LNCaP clone FGC (cell line): ENCODE results near the gene ARHGAP24.
"Not testable (repeated sequence)": the region's sequence is repeated elsewhere in the genome, so short reads cannot be mapped to it uniquely, and the experiment has no call there.

Experiments used
- DNase-seq: peaks from one replicate; pipeline ENCODE4 v3.0.0-alpha.2; 2011; ENCODE audit warnings: low read depth
- H3K4me3 ChIP-seq: 2 replicates; pipeline ENCODE4 v1.5.1; 2011; ENCODE audit warnings: mild to moderate bottlenecking, low read depth, low read length, control low read depth
- TF ChIP-seq, protein P1 (sequence below): IDR thresholded peaks from 2 replicates; pipeline ENCODE4 v1.5.1; 2012; ENCODE audit warnings: mild to moderate bottlenecking; ENCODE audit not compliant: control insufficient read depth, insufficient read depth; ENCODE audit errors: extremely low read depth

The ARHGAP24 gene

DNA sequence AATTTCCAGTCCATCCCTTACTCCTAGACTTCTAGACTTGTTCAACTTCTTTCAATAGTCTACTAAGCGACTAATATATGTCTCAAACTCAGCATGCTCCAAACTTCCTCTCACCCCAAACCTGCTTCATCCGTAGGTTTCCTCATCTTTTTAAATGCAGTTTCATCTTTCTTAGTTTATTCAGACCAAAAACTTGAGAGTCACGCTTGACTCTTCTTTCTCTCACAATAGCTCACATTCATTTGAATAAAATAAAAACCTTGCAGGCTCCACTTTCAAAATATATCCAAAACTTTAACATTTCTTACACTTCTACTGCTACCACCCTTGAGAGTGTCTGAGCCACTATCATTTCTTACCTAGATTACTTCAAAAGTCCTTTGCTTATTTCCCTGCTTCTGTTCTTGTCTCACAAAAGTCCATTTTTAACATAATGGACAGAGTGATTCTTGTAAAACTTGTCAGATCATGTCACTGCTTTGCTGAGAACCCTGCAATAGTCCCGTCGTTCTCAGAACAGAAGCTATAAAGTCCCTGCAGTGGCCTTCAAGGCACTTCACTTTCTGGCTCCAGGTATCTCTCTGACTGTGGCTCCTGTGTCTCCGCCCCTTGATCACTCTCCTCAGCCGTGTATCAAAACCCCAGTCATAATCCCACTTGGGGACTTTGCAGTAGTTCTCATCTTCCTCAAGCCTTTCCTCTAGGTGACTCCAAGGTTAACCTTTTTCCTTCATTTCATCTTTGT lies 167.6 kb downstream of the ARHGAP24 start:
- TF ChIP-seq, protein P1, sequence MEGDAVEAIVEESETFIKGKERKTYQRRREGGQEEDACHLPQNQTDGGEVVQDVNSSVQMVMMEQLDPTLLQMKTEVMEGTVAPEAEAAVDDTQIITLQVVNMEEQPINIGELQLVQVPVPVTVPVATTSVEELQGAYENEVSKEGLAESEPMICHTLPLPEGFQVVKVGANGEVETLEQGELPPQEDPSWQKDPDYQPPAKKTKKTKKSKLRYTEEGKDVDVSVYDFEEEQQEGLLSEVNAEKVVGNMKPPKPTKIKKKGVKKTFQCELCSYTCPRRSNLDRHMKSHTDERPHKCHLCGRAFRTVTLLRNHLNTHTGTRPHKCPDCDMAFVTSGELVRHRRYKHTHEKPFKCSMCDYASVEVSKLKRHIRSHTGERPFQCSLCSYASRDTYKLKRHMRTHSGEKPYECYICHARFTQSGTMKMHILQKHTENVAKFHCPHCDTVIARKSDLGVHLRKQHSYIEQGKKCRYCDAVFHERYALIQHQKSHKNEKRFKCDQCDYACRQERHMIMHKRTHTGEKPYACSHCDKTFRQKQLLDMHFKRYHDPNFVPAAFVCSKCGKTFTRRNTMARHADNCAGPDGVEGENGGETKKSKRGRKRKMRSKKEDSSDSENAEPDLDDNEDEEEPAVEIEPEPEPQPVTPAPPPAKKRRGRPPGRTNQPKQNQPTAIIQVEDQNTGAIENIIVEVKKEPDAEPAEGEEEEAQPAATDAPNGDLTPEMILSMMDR, result no peak
- DNase-seq, result no peak
- H3K4me3 ChIP-seq, result no peak overlapping the region

DNA sequence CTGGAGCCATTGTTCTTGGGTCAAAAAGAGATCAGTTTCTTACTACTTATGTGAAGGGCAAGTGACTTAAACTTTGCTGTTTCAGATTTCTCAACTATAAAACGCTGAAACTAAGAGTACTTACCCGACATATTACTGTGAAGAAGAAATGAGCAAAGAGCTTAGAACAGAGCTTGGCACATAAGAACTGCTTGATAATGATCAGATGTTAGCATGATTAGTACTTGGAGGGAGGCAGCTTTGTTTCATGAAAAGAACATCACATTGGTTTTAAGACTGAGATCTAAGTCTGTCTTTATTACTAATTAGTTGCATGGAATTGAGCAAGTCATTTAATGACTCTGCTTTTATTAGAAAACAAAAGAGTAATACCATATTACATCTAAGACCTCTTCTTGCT lies 169.1 kb downstream of the ARHGAP24 start:
- H3K4me3 ChIP-seq, result no peak overlapping the region
- TF ChIP-seq, protein P1, result no peak
- DNase-seq, result no peak

DNA sequence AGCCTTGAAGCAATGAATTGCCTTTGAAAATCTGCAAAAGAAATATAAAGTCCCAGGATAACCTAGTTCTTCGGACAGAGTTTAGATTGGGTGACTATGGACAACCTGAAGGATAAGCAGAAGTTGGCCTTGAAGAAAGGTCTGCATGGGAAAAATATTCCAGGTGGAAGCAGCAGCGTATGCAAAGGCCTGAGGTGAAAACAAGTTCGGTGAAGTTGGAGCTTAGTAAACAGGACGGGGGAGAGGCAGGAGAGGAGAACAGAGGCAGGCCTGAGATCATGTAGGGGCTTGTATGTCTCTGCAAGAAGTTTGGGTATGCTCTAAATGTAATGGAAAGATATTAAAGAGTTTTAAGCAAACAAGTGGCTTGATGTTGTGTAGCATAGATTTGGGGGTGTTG lies 176.0 kb downstream of the ARHGAP24 start:
- TF ChIP-seq, protein P1, result no peak
- no peak for DNase-seq

DNA sequence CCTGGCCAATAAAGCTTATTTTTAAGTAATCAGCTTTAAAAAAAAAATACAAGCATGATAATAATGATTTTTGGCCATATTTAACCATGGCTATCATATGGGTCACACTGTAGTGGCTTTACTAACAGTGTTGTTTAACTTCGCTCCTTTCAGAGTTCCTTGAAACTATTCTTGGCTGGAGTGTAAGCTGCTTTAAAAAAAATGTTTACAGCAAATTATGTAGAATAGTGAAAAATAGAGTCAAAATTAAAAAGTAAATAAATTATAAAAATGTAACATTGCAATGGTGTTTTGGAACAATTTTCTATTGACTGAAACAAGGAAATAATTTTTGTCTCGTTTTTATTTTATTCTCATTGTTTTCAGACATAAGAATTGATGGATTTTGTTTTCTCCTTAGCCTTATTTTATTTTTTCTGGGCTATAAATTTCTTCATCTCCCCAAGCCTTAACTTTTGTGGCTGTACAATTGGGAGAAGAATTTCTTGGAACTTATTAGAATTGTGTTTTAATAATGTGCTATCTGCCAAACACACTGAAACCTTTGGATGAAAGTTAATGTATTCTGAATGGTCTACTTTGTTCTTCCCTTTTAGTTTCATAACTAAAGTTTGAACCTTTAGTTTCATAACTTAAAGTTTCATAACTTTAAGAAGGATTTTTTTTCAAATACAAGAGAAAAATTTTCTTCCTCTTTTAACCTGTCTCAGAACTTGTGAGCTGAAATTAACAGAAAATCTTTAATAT lies 182.0 kb downstream of the ARHGAP24 start:
- no peak for DNase-seq
- no peak overlapping the region for H3K4me3 ChIP-seq
- TF ChIP-seq, protein P1, result no peak

More for the DNA sequence above, 176.0 kb downstream of the ARHGAP24 start:
- H3K4me3 ChIP-seq, result no peak overlapping the region

DNA sequence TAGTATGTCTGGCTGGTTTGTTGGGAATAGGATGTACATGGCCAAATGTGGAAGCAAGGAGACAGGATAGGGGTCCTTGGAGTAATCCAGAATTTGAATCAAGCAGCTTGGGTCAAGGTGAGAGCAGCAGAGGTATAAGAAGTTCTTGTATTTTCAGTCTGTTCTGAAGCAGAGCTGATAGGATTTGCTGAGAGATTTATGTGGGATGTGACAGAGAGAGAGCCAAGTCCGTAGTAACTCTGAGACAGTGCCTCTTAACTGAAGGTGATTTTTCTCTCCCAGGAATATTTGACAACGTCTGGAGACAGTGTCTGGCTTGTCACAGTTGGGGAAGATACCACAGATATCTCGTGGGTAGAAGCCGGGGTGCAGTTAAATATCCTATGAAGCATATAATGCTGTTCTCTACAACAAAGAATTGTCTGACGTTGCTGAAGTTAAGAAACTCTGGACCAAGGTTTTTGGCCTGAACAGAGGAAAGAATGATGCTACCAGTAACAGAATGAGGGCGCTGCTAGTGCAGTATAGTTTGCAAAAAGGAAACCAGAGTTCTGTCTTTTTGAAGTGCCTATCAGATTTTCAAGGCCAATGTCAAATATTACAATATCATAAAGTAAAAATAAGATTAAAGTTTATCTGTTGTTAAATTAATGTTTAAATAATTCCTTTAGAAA lies 184.0 kb downstream of the ARHGAP24 start:
- TF ChIP-seq, protein P1, result no peak
- H3K4me3 ChIP-seq, result no peak overlapping the region
- no peak for DNase-seq

DNA sequence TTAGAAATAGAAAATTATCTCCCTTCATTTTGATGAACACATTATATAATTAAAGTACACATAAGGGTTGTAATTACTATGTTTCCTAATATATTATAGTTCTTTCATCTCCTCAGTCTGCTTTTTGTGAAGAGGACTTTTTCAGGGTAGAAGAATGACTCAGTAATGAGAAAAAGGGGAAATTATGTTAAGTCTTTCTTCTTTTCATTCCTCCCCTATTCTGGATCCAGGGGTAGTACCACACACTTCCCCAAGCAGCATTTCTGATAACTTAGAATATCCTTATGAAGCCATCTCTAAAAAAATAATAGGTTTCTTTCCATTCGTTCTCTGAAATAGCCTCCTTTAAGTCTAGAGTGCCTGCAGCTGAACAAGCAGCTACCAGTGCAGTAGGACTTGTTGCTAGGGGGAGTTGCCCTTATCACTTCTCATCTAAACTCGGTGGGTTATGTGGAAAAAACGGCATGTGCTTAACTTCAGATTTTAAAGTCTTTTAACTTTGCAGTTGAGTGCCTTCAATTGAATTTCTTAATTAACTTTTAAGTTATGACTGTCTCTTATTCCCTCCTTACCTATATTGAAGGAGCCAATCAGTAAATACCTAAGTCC lies 184.8 kb downstream of the ARHGAP24 start:
- no peak for DNase-seq
- H3K4me3 ChIP-seq, result no peak overlapping the region
- TF ChIP-seq, protein P1, result no peak

DNA sequence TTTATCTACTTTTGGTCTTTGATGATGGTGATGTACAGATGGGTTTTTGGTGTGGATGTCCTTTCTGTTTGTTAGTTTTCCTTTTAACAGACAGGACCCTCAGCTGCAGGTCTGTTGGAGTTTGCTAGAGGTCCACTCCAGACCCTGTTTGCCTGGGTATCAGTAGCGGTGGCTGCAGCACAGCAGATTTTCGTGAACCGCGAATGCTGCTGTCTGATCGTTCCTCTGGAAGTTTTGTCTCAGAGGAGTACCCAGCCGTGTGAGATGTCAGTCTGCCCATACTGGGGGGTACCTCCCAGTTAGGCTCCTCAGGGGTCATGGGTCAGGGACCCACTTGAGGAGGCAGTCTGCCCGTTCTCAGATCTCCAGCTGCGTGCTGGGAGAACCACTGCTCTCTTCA lies 191.7 kb downstream of the ARHGAP24 start:
- H3K4me3 ChIP-seq, DNase-seq: not testable (repeated sequence)
